Fibroblast of pulmonary artery (primary cell): ENCODE data around the gene WDR3.

Experiments
- DNase-seq: peaks from one replicate; pipeline ENCODE4 v3.0.0-alpha.2; 2010; ENCODE audit warnings: low read depth
- H3K4me3 ChIP-seq: replicated peaks from 2 replicates; pipeline ENCODE4 v1.5.1; 2011; ENCODE audit warnings: low read depth, mild to moderate bottlenecking, control low read depth, low read length, moderate library complexity
- TF ChIP-seq, protein P1 (sequence below): IDR thresholded peaks from 2 replicates; pipeline ENCODE4 v1.5.1; 2011; ENCODE audit warnings: mild to moderate bottlenecking, control low read depth, low read length, inconsistent platforms; ENCODE audit errors: missing control alignments

WDR3 gene

GRCh38 chr1:117895482-117896114 lies 33.9 kb upstream of the WDR3 start:
- TF ChIP-seq, protein P1, sequence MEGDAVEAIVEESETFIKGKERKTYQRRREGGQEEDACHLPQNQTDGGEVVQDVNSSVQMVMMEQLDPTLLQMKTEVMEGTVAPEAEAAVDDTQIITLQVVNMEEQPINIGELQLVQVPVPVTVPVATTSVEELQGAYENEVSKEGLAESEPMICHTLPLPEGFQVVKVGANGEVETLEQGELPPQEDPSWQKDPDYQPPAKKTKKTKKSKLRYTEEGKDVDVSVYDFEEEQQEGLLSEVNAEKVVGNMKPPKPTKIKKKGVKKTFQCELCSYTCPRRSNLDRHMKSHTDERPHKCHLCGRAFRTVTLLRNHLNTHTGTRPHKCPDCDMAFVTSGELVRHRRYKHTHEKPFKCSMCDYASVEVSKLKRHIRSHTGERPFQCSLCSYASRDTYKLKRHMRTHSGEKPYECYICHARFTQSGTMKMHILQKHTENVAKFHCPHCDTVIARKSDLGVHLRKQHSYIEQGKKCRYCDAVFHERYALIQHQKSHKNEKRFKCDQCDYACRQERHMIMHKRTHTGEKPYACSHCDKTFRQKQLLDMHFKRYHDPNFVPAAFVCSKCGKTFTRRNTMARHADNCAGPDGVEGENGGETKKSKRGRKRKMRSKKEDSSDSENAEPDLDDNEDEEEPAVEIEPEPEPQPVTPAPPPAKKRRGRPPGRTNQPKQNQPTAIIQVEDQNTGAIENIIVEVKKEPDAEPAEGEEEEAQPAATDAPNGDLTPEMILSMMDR = peak; percentile 77
- H3K4me3 ChIP-seq = no peak overlapping the region
- peak; percentile 91 for DNase-seq

DNA sequence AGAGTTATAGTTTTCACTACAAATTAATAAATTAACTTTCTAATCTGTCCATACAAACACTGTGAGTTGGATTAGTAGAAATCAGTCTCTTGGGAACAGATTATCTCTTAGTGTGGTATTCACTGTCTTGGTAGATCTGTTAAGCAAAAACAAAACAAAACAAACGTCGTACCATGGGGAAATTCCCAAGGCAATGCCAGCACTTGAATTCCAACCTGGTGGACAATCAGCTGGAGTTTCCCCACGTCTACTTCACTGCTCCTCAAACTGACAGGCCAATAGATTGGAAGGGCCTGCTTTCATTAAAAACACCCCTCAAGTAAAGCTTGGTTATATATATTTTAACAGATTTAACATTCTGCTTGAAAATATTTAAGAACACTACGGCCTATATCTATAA lies 32.0 kb upstream of the WDR3 start:
- peak; percentile 43 for DNase-seq

GRCh38 chr1:117899801-117900200 lies 29.7 kb upstream of the WDR3 start:
- no peak overlapping the region for H3K4me3 ChIP-seq
- DNase-seq = no peak
- TF ChIP-seq, protein P1 = no peak

More for the DNA sequence above, 32.0 kb upstream of the WDR3 start:
- TF ChIP-seq, protein P1 = no peak
- H3K4me3 ChIP-seq = no peak overlapping the region

DNA sequence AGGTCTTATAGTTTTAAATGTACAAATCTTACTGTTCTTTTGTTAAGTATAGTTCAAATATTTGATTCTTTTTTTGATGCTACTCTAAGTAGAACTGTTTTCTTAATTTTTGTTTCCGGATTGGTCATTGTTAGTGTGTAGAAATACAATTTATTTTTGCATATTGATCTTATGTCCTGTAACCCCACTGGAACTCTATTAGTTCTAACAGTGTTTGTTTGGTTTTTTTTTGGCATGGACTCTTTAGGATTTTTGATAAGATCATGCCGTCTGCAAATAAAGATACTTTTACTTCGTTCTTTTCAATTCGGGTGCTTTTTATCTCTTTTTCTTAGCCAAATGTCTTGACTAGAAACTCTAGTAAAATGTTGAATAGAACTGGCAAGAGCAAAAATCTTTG lies 26.6 kb upstream of the WDR3 start:
- DNase-seq = no peak
- TF ChIP-seq, protein P1 = no peak
- no peak overlapping the region for H3K4me3 ChIP-seq

DNA sequence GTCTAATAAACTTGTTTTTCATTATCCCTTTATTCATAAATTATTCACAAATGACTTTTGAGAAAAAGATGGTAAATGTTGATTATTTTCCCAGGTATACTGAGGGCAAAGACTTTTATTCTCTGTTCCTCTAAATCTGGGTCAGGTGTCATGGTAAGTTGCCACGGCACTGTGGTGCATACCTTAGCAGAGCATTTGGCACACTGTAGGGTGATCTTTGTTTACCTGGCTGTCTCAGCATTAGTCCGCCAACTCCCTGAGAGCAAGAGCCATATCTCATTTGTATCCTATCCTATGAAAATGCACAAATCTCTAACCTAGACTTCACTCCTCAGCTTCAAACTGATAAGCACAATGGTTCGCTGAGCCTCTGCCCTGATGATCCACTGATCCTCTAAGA lies 25.1 kb upstream of the WDR3 start:
- no peak overlapping the region for H3K4me3 ChIP-seq
- TF ChIP-seq, protein P1 = no peak
- no peak for DNase-seq

DNA sequence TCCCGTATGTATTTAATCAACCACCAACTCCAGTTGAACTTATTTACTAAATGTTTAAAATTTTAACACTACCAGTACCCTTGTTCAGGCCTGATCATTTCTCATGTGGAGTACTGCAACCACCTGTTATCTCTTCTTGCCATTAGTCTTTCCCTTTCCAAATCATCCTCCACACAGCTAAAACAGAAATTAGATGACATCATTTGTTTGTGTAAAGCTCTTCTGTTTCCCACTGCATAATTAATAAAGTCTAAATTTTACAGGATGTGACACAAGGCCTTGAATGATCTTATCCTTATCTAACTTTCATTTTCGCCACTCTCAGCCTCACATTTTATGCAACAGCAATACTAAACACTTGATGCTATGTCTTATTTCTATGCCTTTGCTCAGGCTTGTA lies 24.5 kb upstream of the WDR3 start:
- no peak overlapping the region for H3K4me3 ChIP-seq
- no peak for DNase-seq
- TF ChIP-seq, protein P1 = no peak

- DNase-seq = no peak
- no peak overlapping the region for H3K4me3 ChIP-seq
- TF ChIP-seq, protein P1 = no peak
These were observed 18.5 kb upstream of the WDR3 start for GRCh38 chr1:117911051-117911450.
